GM12865 (cell line): ENCODE data around the gene PPARA.

ENCODE experiments used
- DNase-seq: peaks from one replicate; pipeline ENCODE4 v3.0.0; 2010; ENCODE audit warnings: low read depth
- H3K4me3 ChIP-seq: 2 replicates; pipeline ENCODE4 v1.5.1; 2011; ENCODE audit warnings: mild to moderate bottlenecking, low read depth, low read length, control low read depth
- TF ChIP-seq, protein P1 (sequence below): IDR thresholded peaks from 2 replicates; pipeline ENCODE4 v1.5.1; 2011; ENCODE audit warnings: low read length, control low read depth, low read depth, inconsistent platforms; ENCODE audit not compliant: insufficient read depth; ENCODE audit errors: missing control alignments

The PPARA gene

DNA sequence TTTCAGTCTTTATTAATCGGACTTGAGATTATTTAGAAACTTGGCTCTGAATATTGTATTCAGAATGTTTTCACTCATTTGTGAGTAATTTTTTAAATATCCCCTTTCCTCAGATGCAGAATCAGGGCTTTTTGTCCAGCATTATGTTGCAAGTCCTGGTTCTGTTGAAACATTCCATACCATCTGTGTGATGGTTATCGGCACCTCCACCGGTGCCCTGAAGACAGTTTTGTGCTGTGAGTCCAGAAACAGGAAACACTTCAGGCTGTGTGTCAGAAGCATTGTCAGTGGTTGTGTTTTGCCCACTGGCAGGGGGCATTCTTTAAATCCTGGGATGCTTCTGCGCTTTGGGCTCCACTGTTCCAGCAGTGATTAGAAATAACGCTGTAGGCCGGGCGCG, 79.4 kb downstream of the PPARA start:
- H3K4me3 ChIP-seq, result no peak overlapping the region
- TF ChIP-seq, protein P1, sequence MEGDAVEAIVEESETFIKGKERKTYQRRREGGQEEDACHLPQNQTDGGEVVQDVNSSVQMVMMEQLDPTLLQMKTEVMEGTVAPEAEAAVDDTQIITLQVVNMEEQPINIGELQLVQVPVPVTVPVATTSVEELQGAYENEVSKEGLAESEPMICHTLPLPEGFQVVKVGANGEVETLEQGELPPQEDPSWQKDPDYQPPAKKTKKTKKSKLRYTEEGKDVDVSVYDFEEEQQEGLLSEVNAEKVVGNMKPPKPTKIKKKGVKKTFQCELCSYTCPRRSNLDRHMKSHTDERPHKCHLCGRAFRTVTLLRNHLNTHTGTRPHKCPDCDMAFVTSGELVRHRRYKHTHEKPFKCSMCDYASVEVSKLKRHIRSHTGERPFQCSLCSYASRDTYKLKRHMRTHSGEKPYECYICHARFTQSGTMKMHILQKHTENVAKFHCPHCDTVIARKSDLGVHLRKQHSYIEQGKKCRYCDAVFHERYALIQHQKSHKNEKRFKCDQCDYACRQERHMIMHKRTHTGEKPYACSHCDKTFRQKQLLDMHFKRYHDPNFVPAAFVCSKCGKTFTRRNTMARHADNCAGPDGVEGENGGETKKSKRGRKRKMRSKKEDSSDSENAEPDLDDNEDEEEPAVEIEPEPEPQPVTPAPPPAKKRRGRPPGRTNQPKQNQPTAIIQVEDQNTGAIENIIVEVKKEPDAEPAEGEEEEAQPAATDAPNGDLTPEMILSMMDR, result no peak
- no peak for DNase-seq

DNA sequence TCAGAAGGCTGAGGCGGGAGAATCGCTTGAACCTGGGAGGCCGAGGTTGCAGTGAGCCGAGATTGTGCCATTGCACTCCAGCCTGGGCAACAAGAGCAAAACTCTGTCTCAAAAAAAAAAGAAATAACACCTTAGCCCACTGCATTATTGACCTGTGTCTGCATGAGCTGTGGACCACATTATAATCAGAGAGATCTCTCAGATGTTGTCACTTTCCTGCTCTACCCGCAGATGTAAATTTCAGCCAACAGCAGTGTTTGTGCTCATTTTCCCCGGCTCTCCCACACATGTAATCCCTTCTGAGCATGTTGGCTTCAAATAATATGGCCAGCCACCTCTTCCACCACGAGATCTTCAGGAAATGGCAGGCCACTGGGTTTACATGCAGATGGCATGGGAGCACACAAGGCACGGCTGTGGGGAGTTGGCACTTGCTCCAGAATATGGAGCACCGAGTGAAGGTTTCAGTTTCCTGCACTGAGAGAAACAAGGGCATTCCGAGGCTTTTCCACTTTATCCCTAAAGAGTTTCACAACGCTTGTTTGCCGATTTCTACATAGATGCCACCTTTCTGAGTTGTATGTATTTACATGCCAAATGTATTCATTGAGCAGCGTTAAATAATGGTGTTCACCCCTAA, 80.1 kb downstream of the PPARA start:
- TF ChIP-seq, protein P1, result no peak
- no peak overlapping the region for H3K4me3 ChIP-seq
- DNase-seq, result no peak

DNA sequence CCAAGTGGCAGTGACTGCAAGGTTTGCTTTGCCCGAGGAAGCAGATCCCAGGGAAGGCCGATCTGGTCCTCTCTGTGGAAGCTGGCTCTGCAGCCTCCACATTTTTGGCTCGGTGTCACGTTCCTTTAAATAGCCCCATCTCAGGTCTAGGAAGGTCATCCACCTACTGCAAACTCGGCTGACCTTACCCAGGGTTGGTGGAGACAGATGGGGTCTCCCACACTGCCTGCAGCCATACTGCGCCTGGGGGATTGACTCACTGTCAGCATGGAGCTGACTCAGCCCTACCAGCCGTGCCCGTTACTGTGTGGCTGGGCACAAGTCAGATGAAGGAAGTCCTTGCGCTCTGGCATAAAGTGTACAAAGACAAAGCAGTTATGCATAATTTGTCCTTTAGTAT, 82.9 kb downstream of the PPARA start:
- no peak for DNase-seq
- TF ChIP-seq, protein P1, result no peak
- no peak overlapping the region for H3K4me3 ChIP-seq

DNA sequence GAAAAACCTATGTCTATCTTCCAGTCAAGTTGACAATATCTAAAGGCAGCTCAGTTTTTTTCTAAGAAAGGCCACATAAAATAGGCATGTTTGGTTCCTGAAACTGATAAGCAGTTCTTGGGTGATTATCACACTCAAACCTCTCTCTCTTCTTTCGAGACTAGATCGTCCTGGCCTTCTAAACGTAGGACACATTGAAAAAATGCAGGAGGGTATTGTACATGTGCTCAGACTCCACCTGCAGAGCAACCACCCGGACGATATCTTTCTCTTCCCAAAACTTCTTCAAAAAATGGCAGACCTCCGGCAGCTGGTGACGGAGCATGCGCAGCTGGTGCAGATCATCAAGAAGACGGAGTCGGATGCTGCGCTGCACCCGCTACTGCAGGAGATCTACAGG, 84.6 kb downstream of the PPARA start:
- no peak overlapping the region for H3K4me3 ChIP-seq
- TF ChIP-seq, protein P1, result no peak
- no peak for DNase-seq

DNA sequence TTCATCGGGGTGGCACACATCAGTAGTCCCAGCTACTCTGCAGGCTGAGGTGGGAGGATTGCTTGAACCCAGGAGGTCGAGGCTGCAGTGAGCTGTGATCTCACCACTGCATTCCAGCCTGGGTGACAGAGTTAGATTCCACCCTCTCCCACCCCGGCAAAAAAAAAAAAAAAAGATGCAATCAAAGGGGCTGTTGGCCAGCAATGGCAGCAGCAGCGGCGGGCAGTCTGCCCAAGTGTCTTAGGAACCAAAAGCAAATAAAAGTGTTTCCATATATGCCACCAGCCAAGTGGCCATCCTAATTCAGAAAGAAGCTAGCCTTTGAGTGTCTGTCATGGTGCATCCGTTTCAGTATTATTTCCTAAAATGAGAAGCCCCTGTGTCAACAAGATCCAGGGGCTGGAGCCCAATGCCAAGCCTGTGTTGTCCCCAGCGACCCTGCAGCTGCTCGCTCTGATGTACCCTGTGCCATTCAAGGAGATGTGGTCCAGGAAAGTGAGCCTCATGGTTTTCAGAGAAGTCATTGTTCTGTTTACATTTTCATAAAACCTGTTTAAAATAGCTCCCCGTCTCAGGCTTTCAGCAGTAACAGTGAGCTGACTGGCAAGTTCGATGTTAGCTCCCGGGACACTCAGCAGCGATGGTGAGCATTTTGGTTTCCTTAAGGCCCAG, 87.3 kb downstream of the PPARA start:
- DNase-seq, result no peak
- H3K4me3 ChIP-seq, result no peak overlapping the region
- TF ChIP-seq, protein P1, result no peak

DNA sequence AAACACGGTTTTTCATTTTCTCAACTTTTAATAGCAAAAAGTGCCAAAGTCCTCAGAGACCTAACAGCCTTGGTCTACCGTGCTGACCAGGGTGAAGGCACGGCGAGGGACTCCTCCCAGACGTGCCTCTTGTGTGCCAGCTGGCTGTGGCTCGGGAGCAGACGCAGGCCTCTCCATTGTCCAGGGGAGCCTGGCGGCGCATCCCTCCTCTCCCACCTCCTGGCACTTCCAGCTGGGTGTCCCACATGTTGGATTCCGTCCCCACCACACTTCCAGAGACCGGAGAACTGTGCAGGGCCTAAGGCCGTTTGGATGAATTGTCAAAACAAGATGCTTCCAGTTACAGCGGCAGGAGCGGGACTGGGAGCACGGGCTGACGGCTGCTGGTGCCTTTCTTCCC, 88.2 kb downstream of the PPARA start:
- TF ChIP-seq, protein P1, result no peak
- no peak overlapping the region for H3K4me3 ChIP-seq
- DNase-seq, result no peak
